Measurements from ENCODE around the gene LMF2.

DNA sequence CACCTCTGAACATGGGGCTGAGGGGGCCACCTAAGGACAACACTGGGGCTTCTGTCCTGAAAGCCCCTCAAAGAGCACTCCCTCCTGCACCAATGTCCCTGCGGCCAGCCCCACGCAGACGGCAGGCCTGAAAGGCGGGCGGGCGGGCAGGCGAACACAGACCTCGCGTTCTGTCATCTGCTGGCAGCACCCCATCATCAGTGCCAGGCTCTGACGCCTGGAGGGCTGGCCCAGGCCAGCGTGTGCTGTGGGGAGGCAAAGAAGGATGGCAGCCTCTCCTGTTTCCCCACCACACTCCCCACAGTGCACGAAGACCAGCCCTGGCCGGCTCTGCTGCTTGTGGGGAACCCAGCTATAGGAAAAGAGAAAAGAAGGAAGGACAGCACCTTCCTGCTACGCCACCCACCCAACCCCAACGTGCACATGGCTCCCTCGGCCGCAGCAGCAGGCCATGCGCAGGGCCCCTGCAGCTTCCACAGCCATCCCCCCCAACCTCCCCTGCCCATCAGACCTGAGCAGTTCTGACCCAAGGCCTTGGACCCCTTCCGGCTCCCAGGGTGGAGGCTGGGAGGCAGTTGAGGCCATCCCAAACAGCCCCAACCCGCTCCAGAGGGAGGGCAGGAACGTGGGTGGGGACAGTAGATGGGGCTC is 36.2 kb downstream of the LMF2 start:
- TF ChIP-seq, protein P1, sequence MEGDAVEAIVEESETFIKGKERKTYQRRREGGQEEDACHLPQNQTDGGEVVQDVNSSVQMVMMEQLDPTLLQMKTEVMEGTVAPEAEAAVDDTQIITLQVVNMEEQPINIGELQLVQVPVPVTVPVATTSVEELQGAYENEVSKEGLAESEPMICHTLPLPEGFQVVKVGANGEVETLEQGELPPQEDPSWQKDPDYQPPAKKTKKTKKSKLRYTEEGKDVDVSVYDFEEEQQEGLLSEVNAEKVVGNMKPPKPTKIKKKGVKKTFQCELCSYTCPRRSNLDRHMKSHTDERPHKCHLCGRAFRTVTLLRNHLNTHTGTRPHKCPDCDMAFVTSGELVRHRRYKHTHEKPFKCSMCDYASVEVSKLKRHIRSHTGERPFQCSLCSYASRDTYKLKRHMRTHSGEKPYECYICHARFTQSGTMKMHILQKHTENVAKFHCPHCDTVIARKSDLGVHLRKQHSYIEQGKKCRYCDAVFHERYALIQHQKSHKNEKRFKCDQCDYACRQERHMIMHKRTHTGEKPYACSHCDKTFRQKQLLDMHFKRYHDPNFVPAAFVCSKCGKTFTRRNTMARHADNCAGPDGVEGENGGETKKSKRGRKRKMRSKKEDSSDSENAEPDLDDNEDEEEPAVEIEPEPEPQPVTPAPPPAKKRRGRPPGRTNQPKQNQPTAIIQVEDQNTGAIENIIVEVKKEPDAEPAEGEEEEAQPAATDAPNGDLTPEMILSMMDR (IDR thresholded peaks at IDR 0.05; ENCODE audit: insufficient read depth, low read depth, low read length) = no peak
- no peak for TF ChIP-seq EZH2 (IDR thresholded peaks at IDR 0.05; ENCODE audit: insufficient read depth, low read length)
